Suprapubic skin (tissue), 4 donors: ENCODE data around the gene NLRP13.

Source experiments
- CTCF ChIP-seq, 2 donors: fragments of 200-600 bp in 1 of 2; fragments of 450-650 bp in 1 of 2; sonication (generic) in 1 of 2; IDR thresholded peaks; one replicate each; pipeline ENCODE4 v1.5.1; 2016 to 2019; ENCODE audit warnings: antibody characterized with exemption in 2 of 2, mild to moderate bottlenecking in 1 of 2, moderate library complexity in 1 of 2
- EP300 ChIP-seq: sonication (generic); formaldehyde crosslinking; IDR thresholded peaks from one replicate; pipeline ENCODE4 v1.6.1; 2017; ENCODE audit warnings: antibody characterized with exemption
- POLR2AphosphoS5 ChIP-seq, 3 donors: sonication (generic); formaldehyde crosslinking; IDR thresholded peaks; one replicate each; pipeline ENCODE4 v1.6.1; 2017; ENCODE audit warnings: antibody characterized with exemption in 3 of 3

DNA sequence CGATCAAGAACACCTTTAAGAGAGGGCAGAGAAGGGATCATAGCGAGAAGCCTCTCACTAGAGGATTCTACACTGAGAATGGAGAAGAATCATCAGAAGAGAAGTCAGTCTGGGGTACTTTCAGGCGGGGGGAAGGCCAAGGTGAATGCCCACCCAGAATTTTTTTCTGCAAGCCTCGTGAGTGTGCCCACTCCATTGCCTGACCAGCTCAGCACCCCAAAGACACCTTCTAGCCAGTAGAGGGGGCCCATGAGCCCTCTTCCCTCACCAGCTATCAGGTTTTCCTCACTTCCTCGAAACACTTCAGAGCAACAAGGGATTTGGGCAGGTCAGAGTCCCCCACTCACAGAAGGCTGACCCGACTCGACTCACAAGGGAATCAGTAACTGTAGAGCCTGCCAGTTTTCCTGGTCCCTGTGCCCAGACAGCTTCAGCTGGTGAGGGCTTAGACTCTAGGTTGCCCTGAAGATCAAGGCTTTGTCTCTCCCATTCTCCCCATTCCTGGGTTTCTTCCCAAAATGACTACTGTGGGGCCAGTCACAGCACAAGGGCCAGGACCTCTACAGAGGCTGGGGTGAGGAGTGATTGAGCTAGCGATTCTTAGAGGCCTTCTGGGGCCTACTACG is 18.4 kb downstream of the NLRP13 start:
- TF ChIP-seq CTCF (IDR thresholded peaks at IDR 0.05) (no peak), POLR2AphosphoS5 (IDR thresholded peaks at IDR 0.05) (no peak), EP300 (no peak)
